Right lung (tissue), 10 donors: Measurements from ENCODE around the gene RENBP. TPM values are rescaled to one million over a fixed set of nuclear protein-coding genes. Genes with fewer than 3 reads are reported as not detected.
A peak's percentile ranks its signal among the peaks of the same experiment; 100 is the strongest.
"Not testable (repeated sequence)": the region's sequence is repeated elsewhere in the genome, so short reads cannot be mapped to it uniquely, and the experiment has no call there.

Experiments used
- DNase-seq, 2 donors: peaks; one replicate each; pipeline ENCODE4 v3.0.0-alpha.2; 2013
- long read RNA-seq, 8 donors: transcript quantifications; one replicate each; lab custom pipeline, GENCODE V29; 2026
- polyA plus RNA-seq, 5 donors: library from polyadenylated mRNA; unstranded; fragments of 120-200 nt; gene quantifications; one replicate each; pipeline versions ENCODE4 v1.2.1 to v1.2.3, GENCODE V29; 2013; ENCODE audit warnings: inconsistent platforms in 1 of 5, low replicate concordance in 1 of 5; ENCODE audit not compliant: insufficient read length in 5 of 5, insufficient read depth in 1 of 5

The RENBP gene
- 1 to 10 TPM; 4.1 to 7.8 (median 6.3) TPM for polyA plus RNA-seq
- long read RNA-seq, donor 1, partial matches to known transcripts, result 0 of 2 reads
- long read RNA-seq, donor 1, other reads (novel, unspliced or antisense), result 0 of 2 reads
- long read RNA-seq, donor 2, result 0 reads
- long read RNA-seq, donor 3, partial matches to known transcripts, result 0 of 2 reads
- long read RNA-seq, donor 3, other reads (novel, unspliced or antisense), result 0 of 2 reads
- long read RNA-seq, donor 4, result 0 reads
- long read RNA-seq, donor 5, partial matches to known transcripts, result 0 of 3 reads
- long read RNA-seq, donor 5, other reads (novel, unspliced or antisense), result 0 of 3 reads
- long read RNA-seq, donor 6, partial matches to known transcripts, result 0 of 4 reads
- long read RNA-seq, donor 6, other reads (novel, unspliced or antisense), result 0 of 4 reads
- long read RNA-seq, donor 7, partial matches to known transcripts, result 0 of 1 reads
- long read RNA-seq, donor 7, other reads (novel, unspliced or antisense), result 0 of 1 reads
- long read RNA-seq, donor 8, result 0 reads

- no peak for DNase-seq
Observed at GRCh38 chrX:153944140-153944799, at the start of gene RENBP. RENBP (minus strand) TSS chrX:153944643; CDS start chrX:153944610, 33 bp downstream.

GRCh38 chrX:153993978-153994377 lies 49.5 kb upstream of the RENBP start:
- DNase-seq, result no peak

DNA sequence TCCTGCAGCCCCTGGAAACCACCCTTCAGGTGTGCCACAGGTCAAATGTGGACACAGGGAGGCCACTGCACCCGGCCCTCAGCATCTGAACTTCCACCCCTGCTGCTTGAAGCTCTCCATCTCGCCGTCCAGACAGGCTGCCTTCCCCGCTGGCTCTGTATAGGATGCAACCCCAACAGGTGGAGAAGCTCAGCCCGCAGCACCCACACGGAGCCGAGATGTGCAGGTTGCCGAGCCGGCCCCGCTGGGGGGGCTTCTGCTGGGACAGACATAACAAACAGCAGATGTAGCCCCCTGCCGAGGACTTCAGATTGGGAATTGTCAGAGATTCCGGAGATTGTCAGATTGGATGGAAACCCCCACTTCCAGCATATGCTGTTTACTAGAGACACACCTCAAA lies 48.6 kb upstream of the RENBP start:
- DNase-seq, result no peak

GRCh38 chrX:153992180-153992579 lies 47.7 kb upstream of the RENBP start:
- DNase-seq, result no peak

- DNase-seq, result no peak
Observed at GRCh38 chrX:153991013-153991580, 46.7 kb upstream of the RENBP start.

GRCh38 chrX:153989973-153990655 lies 45.7 kb upstream of the RENBP start:
- DNase-seq, result no peak

GRCh38 chrX:153988493-153988892 lies 44.0 kb upstream of the RENBP start:
- no peak for DNase-seq

GRCh38 chrX:153984351-153985178 lies 40.1 kb upstream of the RENBP start:
- no peak for DNase-seq

DNA sequence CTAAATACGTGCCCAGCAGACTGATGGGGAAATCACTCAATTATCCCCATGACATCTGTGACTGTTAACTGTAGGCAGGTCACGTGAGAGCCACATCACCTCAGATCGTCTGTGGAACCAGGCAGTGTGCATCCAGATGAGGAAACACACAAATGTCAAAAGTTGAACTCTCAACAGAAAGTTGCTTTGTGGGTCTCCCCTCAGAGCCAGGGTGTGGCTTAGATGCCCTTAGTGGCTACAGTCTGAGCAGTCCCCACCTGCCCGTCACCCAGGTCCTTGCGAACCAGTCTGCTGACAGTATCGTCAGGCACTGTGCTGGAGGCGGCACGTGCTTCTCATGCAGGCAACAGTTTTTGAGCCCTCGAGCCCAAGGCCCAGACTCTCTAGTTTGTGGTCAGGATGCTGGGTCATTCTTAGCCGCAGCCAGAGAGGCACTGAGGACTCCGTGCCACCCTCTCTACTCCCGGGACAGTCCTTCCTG lies 38.9 kb upstream of the RENBP start:
- DNase-seq, result no peak

GRCh38 chrX:153981771-153982533 lies 37.5 kb upstream of the RENBP start:
- no peak for DNase-seq

DNA sequence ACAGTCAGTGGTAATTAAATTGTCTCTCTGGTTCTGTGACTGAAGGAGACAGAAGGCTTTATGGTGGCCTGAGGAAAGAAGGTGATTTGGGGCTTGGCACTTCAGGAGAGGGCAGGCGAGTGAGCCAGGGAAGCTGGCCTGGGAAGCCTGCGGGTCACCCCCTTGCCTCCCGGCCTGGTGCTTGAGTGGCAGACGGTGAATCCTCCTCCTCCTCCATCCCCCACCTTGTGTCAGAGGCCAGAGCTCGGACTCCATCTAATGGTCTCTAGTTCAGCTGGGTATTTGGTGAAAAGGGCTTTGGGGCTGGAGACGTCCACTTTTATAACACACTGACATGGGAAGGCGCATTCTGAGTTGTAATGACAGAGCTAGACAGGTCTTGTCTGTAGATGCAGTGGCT lies 36.8 kb upstream of the RENBP start:
- DNase-seq, result no peak

- not testable (repeated sequence) for DNase-seq
Observed at GRCh38 chrX:153980394-153980793, 36.0 kb upstream of the RENBP start.

GRCh38 chrX:153974726-153975286 lies 30.4 kb upstream of the RENBP start:
- DNase-seq, result no peak

- no peak for DNase-seq
Observed at GRCh38 chrX:153974003-153974725, 29.7 kb upstream of the RENBP start.

DNA sequence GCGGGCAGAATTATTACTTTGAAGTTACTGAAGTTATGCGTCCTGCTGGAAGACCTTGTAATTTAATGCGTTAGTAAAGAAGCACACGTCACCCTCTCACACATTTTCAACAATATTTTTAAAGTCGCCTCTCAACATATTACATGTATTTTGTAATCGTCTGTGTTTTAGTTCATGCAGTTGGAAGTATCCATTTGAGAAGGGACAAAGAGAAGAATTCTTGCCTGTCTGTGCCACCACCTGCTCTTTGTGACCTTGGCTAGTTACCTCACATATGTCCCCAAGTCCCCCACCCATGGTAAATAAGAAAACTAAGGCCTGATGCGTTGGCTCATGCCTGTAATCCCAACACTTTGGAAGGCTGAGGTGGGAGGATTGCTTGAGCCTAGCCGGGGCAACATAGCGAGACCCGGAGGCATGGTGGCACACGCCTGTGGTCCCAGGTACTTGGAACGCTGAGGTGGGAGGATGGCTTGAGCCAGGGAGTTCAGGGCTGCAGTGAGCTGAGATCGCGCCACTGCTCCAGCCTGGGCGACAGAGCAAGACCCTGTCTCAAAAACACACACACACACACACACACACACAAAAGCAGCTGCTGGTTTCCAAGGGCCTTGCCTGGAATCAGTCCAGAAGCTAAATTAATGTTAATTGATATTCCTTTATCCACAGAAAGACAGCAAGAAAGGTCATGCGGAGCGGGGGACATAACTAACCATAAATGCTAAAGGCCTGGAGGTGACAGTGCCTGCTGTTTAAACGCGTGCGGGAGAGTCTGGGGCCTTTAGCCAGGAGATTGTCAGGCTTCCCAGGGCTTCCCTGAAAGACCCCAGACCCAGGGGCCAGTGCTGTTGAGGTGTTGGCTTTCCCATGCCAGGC lies 28.9 kb upstream of the RENBP start:
- no peak for DNase-seq

GRCh38 chrX:153972368-153973126 lies 28.1 kb upstream of the RENBP start, which contains the start of gene TMEM187:
TMEM187 (plus strand) TSS chrX:153972754; CDS start chrX:153982063, 9,309 bp downstream.
- DNase-seq, result peak; percentile 89
